ENCODE data around the gene FERD3L. TPM values are rescaled to one million over a fixed set of nuclear protein-coding genes. Genes with fewer than 3 reads are reported as not detected.

Gene FERD3L
- total and polyA plus RNA-seq, 2 donors from 2014 or later: not detected

DNA sequence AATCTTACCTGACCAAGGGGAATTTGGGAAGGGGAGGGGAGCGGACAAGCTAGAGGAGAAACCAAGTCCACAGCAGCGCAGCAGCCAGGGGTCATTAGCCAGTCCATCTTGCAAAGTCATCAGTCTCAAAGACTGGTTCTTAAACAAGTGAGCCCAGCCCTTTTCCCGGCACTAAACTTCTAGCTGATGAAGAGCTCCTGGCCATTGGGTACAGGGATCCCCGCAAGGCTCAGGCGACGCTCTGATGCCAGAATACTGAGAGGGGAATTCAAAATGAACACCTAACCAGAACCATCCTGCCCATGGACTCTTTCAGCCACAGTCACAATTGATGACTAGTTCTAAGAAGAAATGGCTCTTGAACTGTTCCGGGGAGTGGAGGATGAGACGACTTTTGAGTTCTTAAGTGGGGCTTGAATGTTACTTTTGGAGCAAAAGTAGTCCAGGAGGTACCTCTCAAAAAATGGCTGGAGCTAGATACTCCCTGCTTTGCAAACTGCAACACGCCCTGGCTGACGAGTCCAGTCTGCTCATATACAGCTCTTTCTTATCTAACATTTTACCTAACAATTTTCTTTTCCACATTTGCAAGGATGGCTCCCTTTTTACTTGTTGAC, 25.2 kb downstream of the FERD3L start:
- no peak overlapping the region for H3K9ac ChIP-seq (ENCODE audit: low read length in 3 of 3)
- H3K9me3 ChIP-seq (ENCODE audit: control insufficient read depth in 2 of 3, insufficient read depth in 1 of 3, low read length in 3 of 3): no peaks in the 10 kb centered on the region
- no peaks in the 10 kb centered on the region for H3K36me3 ChIP-seq (ENCODE audit: control insufficient read depth in 2 of 3, insufficient read depth in 3 of 3, low read length in 3 of 3)
- no peak overlapping the region for H3K4me3 ChIP-seq (ENCODE audit: low read length in 3 of 3)
- intact Hi-C loops (cut with DNase I): no loop called here
- DNase-seq (peak in 2 of 5 donors; percentile 10 to 13), FAIRE-seq (no peak)
- H3K27me3 ChIP-seq (ENCODE audit: control insufficient read depth, insufficient read depth, low read length): peaks cover 32% of the 10 kb centered on the region
- H3K27ac ChIP-seq (ENCODE audit: low read depth in 2 of 2, low read length in 2 of 2): no peak overlapping the region
- H3K4me1 ChIP-seq (ENCODE audit: control insufficient read depth in 2 of 3, insufficient read depth in 2 of 3, low read depth in 1 of 3, low read length in 3 of 3): peaks cover 0 to 6% (median 0%) of the 10 kb centered on the region in 3 donors
- TF ChIP-seq, protein P1, sequence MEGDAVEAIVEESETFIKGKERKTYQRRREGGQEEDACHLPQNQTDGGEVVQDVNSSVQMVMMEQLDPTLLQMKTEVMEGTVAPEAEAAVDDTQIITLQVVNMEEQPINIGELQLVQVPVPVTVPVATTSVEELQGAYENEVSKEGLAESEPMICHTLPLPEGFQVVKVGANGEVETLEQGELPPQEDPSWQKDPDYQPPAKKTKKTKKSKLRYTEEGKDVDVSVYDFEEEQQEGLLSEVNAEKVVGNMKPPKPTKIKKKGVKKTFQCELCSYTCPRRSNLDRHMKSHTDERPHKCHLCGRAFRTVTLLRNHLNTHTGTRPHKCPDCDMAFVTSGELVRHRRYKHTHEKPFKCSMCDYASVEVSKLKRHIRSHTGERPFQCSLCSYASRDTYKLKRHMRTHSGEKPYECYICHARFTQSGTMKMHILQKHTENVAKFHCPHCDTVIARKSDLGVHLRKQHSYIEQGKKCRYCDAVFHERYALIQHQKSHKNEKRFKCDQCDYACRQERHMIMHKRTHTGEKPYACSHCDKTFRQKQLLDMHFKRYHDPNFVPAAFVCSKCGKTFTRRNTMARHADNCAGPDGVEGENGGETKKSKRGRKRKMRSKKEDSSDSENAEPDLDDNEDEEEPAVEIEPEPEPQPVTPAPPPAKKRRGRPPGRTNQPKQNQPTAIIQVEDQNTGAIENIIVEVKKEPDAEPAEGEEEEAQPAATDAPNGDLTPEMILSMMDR (IDR thresholded peaks at IDR 0.05; ENCODE audit: borderline replicate concordance, extremely low read depth, insufficient read depth): no peak

DNA sequence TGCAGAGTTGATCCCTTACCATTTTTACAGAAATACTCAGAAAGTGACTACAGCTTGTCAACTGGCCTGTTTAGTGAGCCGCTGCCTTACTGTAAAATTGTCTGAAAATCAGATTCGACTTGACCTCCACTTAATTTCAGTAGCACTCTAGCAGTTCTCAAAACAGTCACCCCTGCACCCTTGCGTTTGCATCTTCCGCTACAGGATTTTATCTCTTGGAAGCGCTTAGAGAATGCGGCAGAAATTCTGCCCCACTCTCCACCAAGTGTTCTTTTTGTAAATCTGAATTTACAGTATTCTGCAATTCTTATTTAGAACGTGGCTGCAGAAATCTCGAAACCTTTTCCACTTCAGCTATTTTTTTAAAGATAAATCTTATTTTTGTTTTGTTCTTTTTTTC, 25.8 kb downstream of the FERD3L start:
- peaks cover 38% of the 10 kb centered on the region for H3K27me3 ChIP-seq (ENCODE audit: control insufficient read depth, insufficient read depth, low read length)
- intact Hi-C loops (cut with DNase I): no loop called here
- no peak overlapping the region for H3K27ac ChIP-seq (ENCODE audit: low read depth in 2 of 2, low read length in 2 of 2)
- FAIRE-seq: no peak
- H3K36me3 ChIP-seq (ENCODE audit: control insufficient read depth in 2 of 3, insufficient read depth in 3 of 3, low read length in 3 of 3): no peaks in the 10 kb centered on the region
- peaks cover 0 to 6% (median 0%) of the 10 kb centered on the region in 3 donors for H3K4me1 ChIP-seq (ENCODE audit: control insufficient read depth in 2 of 3, insufficient read depth in 2 of 3, low read depth in 1 of 3, low read length in 3 of 3)
- no peak overlapping the region for H3K4me3 ChIP-seq (ENCODE audit: low read length in 3 of 3)
- TF ChIP-seq, protein P1 (IDR thresholded peaks at IDR 0.05; ENCODE audit: borderline replicate concordance, extremely low read depth, insufficient read depth): no peak
- no peaks in the 10 kb centered on the region for H3K9me3 ChIP-seq (ENCODE audit: control insufficient read depth in 2 of 3, insufficient read depth in 1 of 3, low read length in 3 of 3)
- H3K9ac ChIP-seq (ENCODE audit: low read length in 3 of 3): no peak overlapping the region
- DNase-seq: peak in 1 of 5 donors; percentile 9

DNA sequence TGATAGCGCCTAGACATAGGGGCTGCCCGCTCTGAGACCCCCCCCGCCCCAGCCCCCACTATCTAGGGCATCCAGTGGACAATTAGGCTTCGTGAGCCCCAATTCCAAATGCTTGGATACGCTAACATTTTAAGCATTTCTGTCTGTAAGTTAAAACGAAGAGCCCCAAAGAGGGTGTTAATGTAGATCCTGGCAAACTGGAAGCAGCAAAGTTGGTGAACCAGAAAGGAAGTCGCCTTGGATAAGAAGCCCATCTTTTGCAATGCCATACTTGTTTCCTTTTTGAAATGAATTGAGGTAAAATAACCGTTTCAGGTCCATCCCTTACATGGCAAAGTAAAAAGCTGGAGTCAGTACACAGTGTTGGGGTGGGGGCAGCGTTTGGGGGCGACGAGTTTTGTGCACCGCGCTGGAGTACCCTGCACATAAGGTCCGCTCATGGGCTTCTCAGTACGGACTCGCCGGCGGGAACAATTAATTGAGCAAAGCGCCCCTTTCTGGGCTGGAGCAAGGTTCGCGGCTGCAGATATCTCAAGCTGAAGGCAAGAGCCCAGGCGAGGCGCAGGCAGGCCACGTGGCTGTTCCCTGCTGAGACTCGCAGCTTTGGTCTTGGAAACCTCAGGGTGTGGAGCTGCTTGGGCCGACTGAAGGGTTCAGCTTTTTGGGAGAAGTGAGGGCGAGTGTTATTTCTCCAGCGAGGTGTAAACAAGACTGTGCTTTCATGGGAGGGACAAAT, 26.4 kb downstream of the FERD3L start:
- no peaks in the 10 kb centered on the region for H3K9me3 ChIP-seq (ENCODE audit: control insufficient read depth in 2 of 3, insufficient read depth in 1 of 3, low read length in 3 of 3)
- intact Hi-C loops (cut with DNase I): no loop called here
- no peaks in the 10 kb centered on the region for H3K36me3 ChIP-seq (ENCODE audit: control insufficient read depth in 2 of 3, insufficient read depth in 3 of 3, low read length in 3 of 3)
- H3K4me3 ChIP-seq (ENCODE audit: low read length in 3 of 3): no peak overlapping the region
- no peak overlapping the region for H3K27ac ChIP-seq (ENCODE audit: low read depth in 2 of 2, low read length in 2 of 2)
- DNase-seq: peak in 3 of 5 donors; percentile 27 to 50 (median 42)
- H3K4me1 ChIP-seq (ENCODE audit: control insufficient read depth in 2 of 3, insufficient read depth in 2 of 3, low read depth in 1 of 3, low read length in 3 of 3): peaks cover 0 to 6% (median 0%) of the 10 kb centered on the region in 3 donors
- H3K9ac ChIP-seq (ENCODE audit: low read length in 3 of 3): no peak overlapping the region
- no peak for FAIRE-seq
- TF ChIP-seq, protein P1 (IDR thresholded peaks at IDR 0.05; ENCODE audit: borderline replicate concordance, extremely low read depth, insufficient read depth): no peak
- peaks cover 43% of the 10 kb centered on the region for H3K27me3 ChIP-seq (ENCODE audit: control insufficient read depth, insufficient read depth, low read length)

Data from kidney (tissue), 14 donors.